Natural killer cell (primary cell): ENCODE data around the gene SPIN3. TPM values are rescaled to one million over a fixed set of nuclear protein-coding genes. Genes with fewer than 3 reads are reported as not detected.
"Not testable (repeated sequence)": the region's sequence is repeated elsewhere in the genome, so short reads cannot be mapped to it uniquely, and the experiment has no call there.

Source experiments
- ATAC-seq, 3 donors: fragments of 150-1000 bp in 2 of 3; fragments of 200-7000 bp in 1 of 3; cut with Tn5 transposase; 1 replicate in 1 of 3; 2 replicates in 2 of 3; pipeline ENCODE4 v1.10.0; 2021; ENCODE audit warnings: mild to moderate bottlenecking in 2 of 3, moderate library complexity in 2 of 3
- DNase-seq, 2 donors: peaks; one replicate each; pipeline versions ENCODE4 v3.0.0 to v3.0.0-alpha.2; 2013 to 2021; ENCODE audit warnings: mixed read lengths in 1 of 2
- H3K27ac ChIP-seq: one replicate; pipeline ENCODE4 v1.5.1; 2013; ENCODE audit warnings: mild to moderate bottlenecking, low read length
- H3K27me3 ChIP-seq: one replicate; pipeline ENCODE4 v1.6.1; 2013; ENCODE audit warnings: low read length; ENCODE audit not compliant: control insufficient read depth, insufficient read depth
- H3K36me3 ChIP-seq: one replicate; pipeline ENCODE4 v1.6.1; 2013; ENCODE audit warnings: low read length; ENCODE audit not compliant: control insufficient read depth, insufficient read depth
- H3K4me1 ChIP-seq: one replicate; pipeline ENCODE4 v1.6.1; 2013; ENCODE audit warnings: low read length; ENCODE audit not compliant: control insufficient read depth, insufficient read depth
- H3K4me3 ChIP-seq: one replicate; pipeline ENCODE4 v1.5.1; 2013; ENCODE audit warnings: low read length
- H3K9me3 ChIP-seq: one replicate; pipeline ENCODE4 v1.6.1; 2013; ENCODE audit warnings: low read length; ENCODE audit not compliant: control insufficient read depth, insufficient read depth
- H3K27ac Mint-ChIP-seq, 2 donors: one replicate each; pipeline ENCODE4 v1.8.0; 2022; ENCODE audit warnings: mild to moderate bottlenecking in 2 of 2, mixed read lengths in 2 of 2, moderate library complexity in 1 of 2
- H3K27me3 Mint-ChIP-seq, 2 donors: one replicate each; pipeline ENCODE4 v1.8.0; 2022; ENCODE audit warnings: low read depth in 2 of 2, mixed read lengths in 2 of 2
- H3K36me3 Mint-ChIP-seq: one replicate; pipeline ENCODE4 v1.8.0; 2022; ENCODE audit warnings: mixed read lengths
- H3K4me1 Mint-ChIP-seq, 2 donors: one replicate each; pipeline ENCODE4 v1.8.0; 2022; ENCODE audit warnings: mixed read lengths in 2 of 2
- H3K4me3 Mint-ChIP-seq: one replicate; pipeline ENCODE4 v1.8.0; 2022; ENCODE audit warnings: mild to moderate bottlenecking, moderate library complexity, mixed read lengths
- H3K9me3 Mint-ChIP-seq, 2 donors: one replicate each; pipeline ENCODE4 v1.8.0; 2022; ENCODE audit warnings: mixed read lengths in 2 of 2
- WGBS: methylation state at CpG from one replicate; pipeline ENCODE4 v1.1.7; 2013; ENCODE audit warnings: missing lambda C conversion rate; ENCODE audit not compliant: insufficient coverage; 5-methylcytosine and 5-hydroxymethylcytosine counted together
- intact Hi-C: fragments of 100-400 bp; cut with micrococcal nuclease; formaldehyde crosslinking; loops from one replicate; pipeline ENCODE4 v1.14.2; 2022
- total RNA-seq, 4 donors: library from RNA; stranded (reverse); fragments of 120-200 nt in 1 of 4; gene quantifications; one replicate each; pipeline versions ENCODE4 v1.2.3 to v1.2.4, GENCODE V29; 2013 to 2022
- TF ChIP-seq, protein P1 (sequence below): fragments of 200-600 bp; IDR thresholded peaks from one replicate; pipeline ENCODE4 v1.8.0; 2022; ENCODE audit warnings: antibody characterized with exemption

The SPIN3 gene
- total RNA-seq, 3 donors from 2014 or later (not counting 1 experiment from before 2014, with no cell fraction given) = 5.2 to 6.6 (median 5.6) TPM

DNA sequence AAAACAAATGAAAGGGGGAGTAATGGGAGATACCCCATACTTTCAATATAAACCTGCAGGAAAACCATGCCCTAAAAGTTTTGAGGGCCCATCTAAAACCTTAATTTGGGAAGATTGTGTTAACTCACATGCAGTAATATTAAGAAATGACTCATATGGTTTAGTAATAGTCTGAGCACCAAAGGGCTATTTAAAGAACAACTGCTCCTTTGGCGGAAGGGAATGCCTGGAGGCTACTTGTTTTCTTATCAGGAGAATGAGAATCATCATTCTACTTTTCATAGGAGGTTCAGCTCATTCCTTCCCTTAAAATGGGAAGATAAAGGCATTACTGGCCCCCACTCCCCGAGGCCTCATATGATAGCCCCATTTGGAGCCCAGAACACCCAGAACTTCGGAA lies 47.6 kb downstream of the SPIN3 start:
- intact Hi-C loops = no loop called here
- Mint-ChIP-seq H3K9me3 (no peaks in the 10 kb centered on the region), H3K27ac (no peak overlapping the region), H3K4me1 (no peaks in the 10 kb centered on the region), H3K36me3 (no peaks in the 10 kb centered on the region), H3K27me3 (peaks cover 0 to 20% of the 10 kb centered on the region in 2 donors), H3K4me3 (no peak overlapping the region)
- Histone ChIP-seq H3K27me3 (no peaks in the 10 kb centered on the region), H3K9me3 (no peaks in the 10 kb centered on the region), H3K36me3 (no peaks in the 10 kb centered on the region), H3K4me1 (no peaks in the 10 kb centered on the region), H3K27ac (no peak overlapping the region), H3K4me3 (no peak overlapping the region)
- TF ChIP-seq, protein P1, sequence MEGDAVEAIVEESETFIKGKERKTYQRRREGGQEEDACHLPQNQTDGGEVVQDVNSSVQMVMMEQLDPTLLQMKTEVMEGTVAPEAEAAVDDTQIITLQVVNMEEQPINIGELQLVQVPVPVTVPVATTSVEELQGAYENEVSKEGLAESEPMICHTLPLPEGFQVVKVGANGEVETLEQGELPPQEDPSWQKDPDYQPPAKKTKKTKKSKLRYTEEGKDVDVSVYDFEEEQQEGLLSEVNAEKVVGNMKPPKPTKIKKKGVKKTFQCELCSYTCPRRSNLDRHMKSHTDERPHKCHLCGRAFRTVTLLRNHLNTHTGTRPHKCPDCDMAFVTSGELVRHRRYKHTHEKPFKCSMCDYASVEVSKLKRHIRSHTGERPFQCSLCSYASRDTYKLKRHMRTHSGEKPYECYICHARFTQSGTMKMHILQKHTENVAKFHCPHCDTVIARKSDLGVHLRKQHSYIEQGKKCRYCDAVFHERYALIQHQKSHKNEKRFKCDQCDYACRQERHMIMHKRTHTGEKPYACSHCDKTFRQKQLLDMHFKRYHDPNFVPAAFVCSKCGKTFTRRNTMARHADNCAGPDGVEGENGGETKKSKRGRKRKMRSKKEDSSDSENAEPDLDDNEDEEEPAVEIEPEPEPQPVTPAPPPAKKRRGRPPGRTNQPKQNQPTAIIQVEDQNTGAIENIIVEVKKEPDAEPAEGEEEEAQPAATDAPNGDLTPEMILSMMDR = no peak
- no peak for DNase-seq
- WGBS = 88% methylated on average over 1 of the region's 3 CpGs
- ATAC-seq = no peak

DNA sequence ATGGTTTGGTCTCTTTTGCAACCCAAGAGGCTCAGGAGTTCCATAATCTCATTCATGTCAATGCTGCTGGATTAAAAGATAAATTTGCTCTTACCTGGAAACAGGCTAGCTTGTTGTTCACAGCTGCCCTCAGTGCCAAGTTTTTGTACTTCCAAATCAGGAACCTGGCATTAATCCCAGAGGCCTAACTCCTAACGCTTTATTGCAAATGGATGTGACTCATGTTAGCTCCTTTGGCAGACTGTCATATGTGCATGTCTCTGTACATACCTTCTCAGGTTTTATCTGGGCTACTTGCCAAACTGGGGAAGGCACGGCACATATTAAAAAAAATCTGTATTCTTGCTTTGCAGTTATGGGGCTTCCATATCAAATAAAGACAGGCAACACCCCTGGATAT lies 49.1 kb downstream of the SPIN3 start:
- H3K4me1 ChIP-seq, H3K9me3 ChIP-seq, H3K27ac Mint-ChIP-seq, ATAC-seq, H3K9me3 Mint-ChIP-seq, H3K4me1 Mint-ChIP-seq, H3K4me3 ChIP-seq, DNase-seq, H3K36me3 ChIP-seq, H3K36me3 Mint-ChIP-seq, H3K27ac ChIP-seq, intact Hi-C loops, H3K4me3 Mint-ChIP-seq, H3K27me3 ChIP-seq: not testable (repeated sequence)
- H3K27me3 Mint-ChIP-seq = peaks cover 0 to 12% of the 10 kb centered on the region in 2 donors
- WGBS = 88% methylated on average over 1 of the region's 2 CpGs

DNA sequence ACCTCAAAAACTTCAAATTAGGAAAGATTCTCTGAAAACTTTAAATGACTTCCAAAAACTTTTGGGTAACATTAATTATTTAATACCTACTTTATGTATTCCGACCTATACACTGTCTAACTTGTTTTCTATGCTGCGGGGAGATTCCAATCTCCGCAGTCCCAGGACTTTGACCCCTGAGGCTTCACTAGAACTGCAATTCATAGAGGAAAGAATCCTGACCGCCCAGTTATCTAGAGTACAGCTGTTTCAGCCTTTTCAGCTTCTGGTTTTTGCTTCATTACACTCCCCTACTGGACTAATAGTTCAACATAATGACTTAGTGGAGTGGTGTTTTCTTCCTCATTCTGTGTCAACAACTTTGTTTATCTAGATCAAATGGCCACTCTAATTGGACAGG lies 50.1 kb downstream of the SPIN3 start:
- H3K27ac Mint-ChIP-seq, H3K36me3 ChIP-seq, H3K27me3 Mint-ChIP-seq, intact Hi-C loops, H3K9me3 Mint-ChIP-seq, H3K27ac ChIP-seq, H3K36me3 Mint-ChIP-seq, DNase-seq, H3K9me3 ChIP-seq, H3K4me3 Mint-ChIP-seq, ATAC-seq, H3K4me3 ChIP-seq, H3K4me1 ChIP-seq, H3K27me3 ChIP-seq, H3K4me1 Mint-ChIP-seq: not testable (repeated sequence)
- 88% methylated on average over 4 of the region's 4 CpGs for WGBS

DNA sequence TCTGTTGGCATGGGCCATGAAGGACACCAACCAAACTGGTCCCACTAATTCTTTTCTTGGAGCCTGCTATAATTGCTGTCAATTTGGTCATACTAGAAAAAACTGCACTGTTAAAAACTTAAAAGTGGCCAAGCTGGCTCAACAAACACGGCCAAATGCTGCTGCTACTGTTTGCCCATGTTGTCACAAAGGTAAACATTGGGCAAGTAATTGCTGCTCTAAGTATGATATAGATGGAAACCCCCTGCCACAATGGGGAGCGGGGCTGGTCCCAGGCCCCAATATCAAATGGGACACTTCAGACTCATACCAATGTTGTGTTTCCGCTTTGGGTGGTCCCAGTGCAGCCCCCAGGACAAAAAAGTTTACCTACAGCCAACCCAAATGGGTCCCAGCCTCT lies 52.1 kb downstream of the SPIN3 start:
- Mint-ChIP-seq H3K36me3 (no peaks in the 10 kb centered on the region), H3K4me3 (no peak overlapping the region), H3K9me3 (no peaks in the 10 kb centered on the region), H3K27ac (no peak overlapping the region), H3K27me3 (peaks cover 0 to 3% of the 10 kb centered on the region in 2 donors), H3K4me1 (no peaks in the 10 kb centered on the region)
- 86% methylated on average over 3 of the region's 3 CpGs for WGBS
- Histone ChIP-seq H3K4me1 (no peaks in the 10 kb centered on the region), H3K36me3 (no peaks in the 10 kb centered on the region), H3K4me3 (no peak overlapping the region), H3K9me3 (no peaks in the 10 kb centered on the region), H3K27ac (no peak overlapping the region), H3K27me3 (no peaks in the 10 kb centered on the region)
- no peak for ATAC-seq
- DNase-seq = no peak
- TF ChIP-seq, protein P1 = no peak
- intact Hi-C loops = no loop called here

Other genes starting within 250 kb of the SPIN3 start
- gene SPIN2B, start 126.0 kb upstream of the SPIN3 start, total RNA-seq = 10 to 100 TPM; 10.9 to 13.0 (median 11.8) TPM
- 1 to 10 TPM in 2 of 3 donors, under 1 TPM in 1; 0.43 to 1.4 (median 1.3) TPM for gene SPIN2A, start 141.9 kb upstream of the SPIN3 start, total RNA-seq